K562 (cell line): ENCODE data around the gene FBL. TPM values are rescaled to one million over a fixed set of nuclear protein-coding genes. Genes with fewer than 3 reads are reported as not detected.
A peak's percentile ranks its signal among the peaks of the same experiment; 100 is the strongest.
"Not testable (repeated sequence)": the region's sequence is repeated elsewhere in the genome, so short reads cannot be mapped to it uniquely, and the experiment has no call there.

Experiments used
- ATAC-seq: fragments of 200-7000 bp; cut with Tn5 transposase; 3 replicates; pipeline ENCODE4 v1.9.1; 2020; ENCODE audit warnings: moderate library complexity
- BruUV-seq: library from RNA; stranded (reverse); fragments of 400-500 nt; replicated peaks from 2 replicates; lab custom pipeline; 2021; lab: Mats Ljungman, UMichigan
- CTCF ChIA-PET: fragments of 300-600 bp; formaldehyde crosslinking; extraction: SDS; loops from one replicate; lab custom pipeline; 2021; ENCODE audit warnings: low intra/inter-chr PET ratio; lab: Yijun Ruan, JAX
- POLR2A ChIA-PET: fragments of 300-600, 350-650 bp; sonication (Branson Sonifier 250); formaldehyde crosslinking; extraction: SDS; loops from one replicate; lab custom pipeline; 2021; ENCODE audit warnings: antibody characterized with exemption, inconsistent platforms; lab: Yijun Ruan, JAX
- DNase-seq, 4 experiments: peaks; one replicate each; pipeline versions ENCODE4 v3.0.0 to v3.0.0-alpha.2; 2011 to 2018; ENCODE audit warnings: low spot score in 3 of 4, mixed read lengths in 3 of 4; ENCODE audit errors: extremely low read depth in 1 of 4
- FAIRE-seq: peaks from 2 replicates; lab custom pipeline; 2011; peaks lifted over from hg19 to GRCh38; lab: Jason Lieb, UNC
- H2AFZ ChIP-seq: 2 replicates; pipeline ENCODE4 v1.6.0; 2011; ENCODE audit warnings: low read depth, low read length, control low read depth, inconsistent platforms
- H3K27ac ChIP-seq: fragments of 200-600 bp; 3 replicates; pipeline ENCODE4 v1.8.0; 2011; ENCODE audit warnings: low read depth, mild to moderate bottlenecking, control low read depth, inconsistent platforms, low read length, moderate library complexity, mixed read lengths; ENCODE audit errors: extremely low read depth
- H3K27me3 ChIP-seq, 2 experiments: fragments of 300-600 bp in 1 of 2; 2 replicates in 1 of 2; 3 replicates in 1 of 2; pipeline versions ENCODE4 v1.6.0 to v1.8.0; 2011; ENCODE audit warnings: inconsistent platforms in 2 of 2, low read length in 2 of 2, mild to moderate bottlenecking in 1 of 2, mixed read lengths in 1 of 2, moderate library complexity in 1 of 2; ENCODE audit not compliant: control insufficient read depth in 2 of 2, insufficient read depth in 2 of 2
- H3K36me3 ChIP-seq: fragments of 300-600 bp; 3 replicates; pipeline ENCODE4 v1.8.0; 2011; ENCODE audit warnings: mild to moderate bottlenecking, low read length, inconsistent platforms; ENCODE audit not compliant: control insufficient read depth, insufficient read depth
- H3K4me1 ChIP-seq, 2 experiments: fragments of 200-600 bp in 1 of 2; replicated peaks in 1 of 2; 2 replicates in 1 of 2; 3 replicates in 1 of 2; pipeline versions ENCODE4 v1.5.1 to v1.8.0; 2011; ENCODE audit warnings: inconsistent platforms in 2 of 2, low read length in 2 of 2, mild to moderate bottlenecking in 1 of 2, mixed read lengths in 1 of 2, moderate library complexity in 1 of 2; ENCODE audit not compliant: control insufficient read depth in 2 of 2, insufficient read depth in 2 of 2
- H3K4me2 ChIP-seq: 2 replicates; pipeline ENCODE4 v1.6.1; 2011; ENCODE audit warnings: low read length, control low read depth, inconsistent platforms, mixed read lengths; ENCODE audit not compliant: insufficient read depth
- H3K4me3 ChIP-seq: fragments of 200-600 bp; sonication (generic), shearing (Covaris generic); 2 replicates; pipeline ENCODE4 v1.5.1; 2016; ENCODE audit warnings: control low read depth, inconsistent platforms
- H3K79me2 ChIP-seq: fragments of 200-600 bp; 3 replicates; pipeline ENCODE4 v1.8.0; 2011; ENCODE audit warnings: low read length, inconsistent platforms; ENCODE audit not compliant: control insufficient read depth, insufficient read depth
- H3K9ac ChIP-seq, 2 experiments: 2 replicates each; pipeline versions ENCODE4 v1.6.0 to v1.6.1; 2011; ENCODE audit warnings: low read depth in 2 of 2, low read length in 2 of 2, control low read depth in 1 of 2, inconsistent platforms in 1 of 2, mild to moderate bottlenecking in 1 of 2, mixed read lengths in 1 of 2; ENCODE audit not compliant: insufficient read depth in 1 of 2
- H3K9me1 ChIP-seq: one replicate; pipeline ENCODE4 v1.6.0; 2011; ENCODE audit warnings: inconsistent platforms, mild to moderate bottlenecking, low read length, moderate library complexity; ENCODE audit not compliant: control insufficient read depth, insufficient read depth
- H3K9me3 ChIP-seq: replicated peaks from 2 replicates; pipeline ENCODE4 v1.5.1; 2011; ENCODE audit warnings: low read depth, low read length, inconsistent platforms; ENCODE audit not compliant: control insufficient read depth, insufficient read depth
- H4K20me1 ChIP-seq: replicated peaks from 2 replicates; pipeline ENCODE4 v1.6.1; 2011; ENCODE audit warnings: low read length, inconsistent platforms, mixed read lengths; ENCODE audit not compliant: control insufficient read depth, insufficient read depth
- ELF4 ChIP-seq: fragments of 450-650 bp; formaldehyde crosslinking; IDR thresholded peaks from 2 replicates; pipeline ENCODE4 v1.4.0; 2022; ENCODE audit warnings: missing genetic modification characterization
- WGBS: fragments of 100-300 bp; shearing (Covaris generic); methylation state at CpG from one replicate; pipeline ENCODE4 v1.1.6; 2016; ENCODE audit warnings: low coverage, mixed read lengths; ENCODE audit not compliant: insufficient coverage; ENCODE audit errors: missing lambda C conversion rate; 5-methylcytosine and 5-hydroxymethylcytosine counted together
- in situ Hi-C: fragments of 300-500 bp; cut with MboI; formaldehyde crosslinking; loops from 4 replicates; pipeline ENCODE4 v1.15.0; 2018; ENCODE audit warnings: inconsistent platforms, mixed read lengths
- intact Hi-C: fragments of 100-400 bp; cut with micrococcal nuclease; formaldehyde crosslinking; loops from 2 replicates; pipeline ENCODE4 v1.14.2; 2022
- polyA plus RNA-seq, 8 experiments: library from polyadenylated mRNA; depleted of rRNA in 4 of 8; stranded (reverse) in 5 of 8; unstranded in 3 of 8; fragments of >200 nt; fragmentation: Nextera tagmentation in 2 of 8; fragmentation: Illumina TruSeq in 1 of 8; extraction: Ambion mirVana in 2 of 8; extraction: Trizol in 1 of 8; gene quantifications; 2 replicates each; pipeline versions ENCODE4 v1.2.1 to v1.2.3, GENCODE V29; 2011 to 2014; ENCODE audit warnings: inconsistent platforms in 1 of 8, missing spikeins in 1 of 8
- total RNA-seq, 7 experiments: library from RNA; depleted of rRNA in 6 of 7; stranded (reverse); fragments of >200 nt in 6 of 7; fragmentation: Illumina TruSeq in 2 of 7; extraction: Trizol in 2 of 7; gene quantifications; 2 replicates each; pipeline versions ENCODE4 v1.2.1 to v1.2.3, GENCODE V29; 2011 to 2021; ENCODE audit warnings: low replicate concordance in 1 of 7

Gene FBL
- total and polyA plus RNA-seq, 9 of the 15 experiments (the other 6 are each of a cell fraction or from before 2014, with no cell fraction given): 201 to 1,696 (median 696) TPM

DNA sequence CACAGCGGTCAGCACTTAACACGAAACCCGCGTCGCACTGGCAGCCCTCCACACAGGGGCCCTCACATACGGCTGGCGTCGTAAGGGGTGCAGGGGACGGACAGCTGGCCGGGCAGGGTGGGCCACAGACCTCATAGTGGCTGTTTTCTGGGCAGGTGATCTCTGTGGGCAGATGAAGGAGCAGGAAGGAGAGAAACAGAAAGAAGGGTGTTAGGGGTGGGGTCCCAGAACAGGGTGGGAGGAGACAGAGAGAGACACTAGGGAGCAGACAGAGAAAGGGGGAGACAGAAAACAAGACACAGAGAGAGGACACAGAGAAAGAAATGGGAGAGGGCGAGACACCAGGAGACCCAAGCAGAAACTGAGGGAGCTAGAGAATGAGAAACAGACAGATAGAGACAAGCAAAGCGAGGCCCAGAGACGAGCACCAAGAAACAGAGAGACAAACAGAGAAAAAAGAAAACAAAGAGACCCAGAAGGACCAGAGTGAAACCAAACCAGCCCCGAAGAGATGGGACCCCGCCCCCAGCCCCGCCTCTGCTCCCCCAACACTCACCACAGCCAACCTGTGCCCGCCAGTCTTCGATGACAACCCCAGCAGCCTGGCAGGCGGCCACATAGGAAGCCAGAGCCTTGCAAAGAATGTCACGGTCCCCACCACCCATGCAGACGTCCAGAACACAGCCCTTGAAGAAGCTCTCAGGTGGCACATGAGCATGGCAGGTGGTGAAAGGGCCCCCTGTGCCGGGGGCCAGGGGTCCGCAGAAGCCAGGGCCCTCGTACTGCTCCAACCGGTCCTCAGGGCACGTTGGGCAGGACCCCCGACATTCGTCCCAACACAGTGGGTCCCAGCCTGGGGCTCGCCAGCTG lies 47.4 kb upstream of the FBL start:
- H2AFZ ChIP-seq, FAIRE-seq, BruUV-seq, H3K36me3 ChIP-seq, H3K4me3 ChIP-seq, CTCF ChIA-PET, H3K9ac ChIP-seq, POLR2A ChIA-PET, in situ Hi-C loops, H3K9me1 ChIP-seq, DNase-seq, H3K79me2 ChIP-seq, H3K4me1 ChIP-seq, H3K9me3 ChIP-seq, H4K20me1 ChIP-seq, H3K4me2 ChIP-seq, ATAC-seq, H3K27ac ChIP-seq: not testable (repeated sequence)
- H3K27me3 ChIP-seq: peaks cover 22 to 32% of the 10 kb centered on the region in 2 experiments
- 18% methylated on average over 20 of the region's 29 CpGs for WGBS
- intact Hi-C loops: loop anchor here (2.0 kb wide), 1 partner anchor 17 kb away; no protein-coding TSS in a partner anchor
- TF ChIP-seq ELF4: 0 out of 2 replicates have a peak, but pooled peaks have one; percentile 55

- H3K27ac ChIP-seq, H3K4me1 ChIP-seq, H3K9me3 ChIP-seq, H3K9me1 ChIP-seq, CTCF ChIA-PET, FAIRE-seq, H3K36me3 ChIP-seq, H3K4me3 ChIP-seq, H3K9ac ChIP-seq, ATAC-seq, in situ Hi-C loops, H3K79me2 ChIP-seq, DNase-seq, H2AFZ ChIP-seq, H4K20me1 ChIP-seq, BruUV-seq, POLR2A ChIA-PET, H3K4me2 ChIP-seq: not testable (repeated sequence)
- intact Hi-C loops: loop anchor here (2.0 kb wide), 1 partner anchor 16 kb away; no protein-coding TSS in a partner anchor
- WGBS: 24% methylated on average over 5 of the region's 5 CpGs
- peaks cover 22 to 32% of the 10 kb centered on the region in 2 experiments for H3K27me3 ChIP-seq
Observed at GRCh38 chr19:39892506-39892902, 46.3 kb upstream of the FBL start.
